WTC11 (cell line): Measurements from ENCODE around the gene FMO2. TPM values are rescaled to one million over a fixed set of nuclear protein-coding genes. Genes with fewer than 3 reads are reported as not detected.
A peak's percentile ranks its signal among the peaks of the same experiment; 100 is the strongest.

Experiments
- ATAC-seq: fragments of 200-7000 bp; cut with Tn5 transposase; 2 replicates; pipeline ENCODE4 v1.10.0; 2021; ENCODE audit warnings: mild to moderate bottlenecking, moderate library complexity
- CTCF ChIA-PET: fragments of 300-600 bp; sonication (Branson Sonifier 250); formaldehyde crosslinking; loops from one replicate; lab custom pipeline; 2021; ENCODE audit warnings: antibody characterized with exemption; lab: Charles Lee
- POLR2A ChIA-PET: fragments of 350-600 bp; sonication (Branson Sonifier 250); formaldehyde crosslinking; loops from one replicate; lab custom pipeline; 2021; ENCODE audit warnings: antibody characterized with exemption; lab: Charles Lee
- DNase-seq: peaks from one replicate; pipeline ENCODE4 v3.0.0; 2021; ENCODE audit warnings: low spot score
- H3K27ac Mint-ChIP-seq: 2 replicates; pipeline ENCODE4 v1.8.0; 2021; ENCODE audit warnings: mixed read lengths
- H3K27me3 Mint-ChIP-seq: 2 replicates; pipeline ENCODE4 v1.8.0; 2021; ENCODE audit warnings: low read depth, mild to moderate bottlenecking, moderate library complexity, mixed read lengths
- H3K36me3 Mint-ChIP-seq: 2 replicates; pipeline ENCODE4 v1.8.0; 2021; ENCODE audit warnings: mixed read lengths
- H3K4me1 Mint-ChIP-seq: 2 replicates; pipeline ENCODE4 v1.8.0; 2022; ENCODE audit warnings: mixed read lengths
- H3K4me3 Mint-ChIP-seq: 2 replicates; pipeline ENCODE4 v1.8.0; 2021; ENCODE audit warnings: mild to moderate bottlenecking, moderate library complexity, mixed read lengths
- H3K9me3 Mint-ChIP-seq: 2 replicates; pipeline ENCODE4 v1.8.0; 2021; ENCODE audit warnings: mixed read lengths
- CBFB ChIP-seq: sonication (generic); formaldehyde crosslinking; IDR thresholded peaks from 2 replicates; pipeline ENCODE4 v1.8.1; 2022; ENCODE audit warnings: mild to moderate bottlenecking, low read depth, missing genetic modification reagents
- CREB1 ChIP-seq: sonication (generic); formaldehyde crosslinking; IDR thresholded peaks from 2 replicates; pipeline ENCODE4 v1.8.0; 2023; ENCODE audit warnings: mild to moderate bottlenecking, missing genetic modification reagents
- FOXJ3 ChIP-seq: sonication (generic); formaldehyde crosslinking; IDR thresholded peaks from 2 replicates; pipeline ENCODE4 v1.9.0; 2021; ENCODE audit warnings: missing genetic modification reagents, mild to moderate bottlenecking, borderline replicate concordance
- FOXK1 ChIP-seq: sonication (generic); formaldehyde crosslinking; IDR thresholded peaks from 2 replicates; pipeline ENCODE4 v1.8.0; 2022; ENCODE audit warnings: mild to moderate bottlenecking, moderate library complexity, missing genetic modification reagents
- FOXP1 ChIP-seq: sonication (generic); formaldehyde crosslinking; IDR thresholded peaks from 2 replicates; pipeline ENCODE4 v1.8.0; 2022; ENCODE audit warnings: missing genetic modification reagents, mild to moderate bottlenecking, moderate library complexity, borderline replicate concordance
- KAT7 ChIP-seq: sonication (generic); formaldehyde crosslinking; IDR thresholded peaks from 2 replicates; pipeline ENCODE4 v1.8.1; 2023; ENCODE audit warnings: missing genetic modification reagents, mild to moderate bottlenecking, borderline replicate concordance
- NFATC4 ChIP-seq: fragments of 250-450 bp; sonication (Bioruptor Pico); IDR thresholded peaks from 2 replicates; pipeline ENCODE4 v1.9.0; 2021; ENCODE audit warnings: mild to moderate bottlenecking
- RELA ChIP-seq: sonication (generic); formaldehyde crosslinking; IDR thresholded peaks from 2 replicates; pipeline ENCODE4 v1.8.1; 2022; ENCODE audit warnings: missing genetic modification reagents, mild to moderate bottlenecking, borderline replicate concordance
- SP1 ChIP-seq: sonication (generic); formaldehyde crosslinking; conservative IDR thresholded peaks from 2 replicates; pipeline ENCODE4 v1.8.1; 2022; ENCODE audit warnings: missing genetic modification reagents
- TEAD1 ChIP-seq: sonication (generic); formaldehyde crosslinking; IDR thresholded peaks from 2 replicates; pipeline ENCODE4 v1.8.0; 2022; ENCODE audit warnings: mild to moderate bottlenecking, missing genetic modification reagents
- TEAD4 ChIP-seq: sonication (generic); formaldehyde crosslinking; IDR thresholded peaks from 2 replicates; pipeline ENCODE4 v1.8.0; 2022; ENCODE audit warnings: mild to moderate bottlenecking, missing genetic modification reagents
- ZNF671 ChIP-seq: fragments of 250-450 bp; sonication (Bioruptor Pico); IDR thresholded peaks from 2 replicates; pipeline ENCODE4 v1.8.0; 2021; ENCODE audit warnings: mild to moderate bottlenecking
- total RNA-seq: library from RNA; stranded (reverse); gene quantifications from 3 replicates; pipeline ENCODE4 v1.2.3, GENCODE V29; 2021
- TF ChIP-seq, protein P1 (sequence below): fragments of 250-450 bp; sonication (Bioruptor Pico); conservative IDR thresholded peaks from 2 replicates; pipeline ENCODE4 v1.9.0; 2021; ENCODE audit warnings: mild to moderate bottlenecking
- TF ChIP-seq, protein P2 (sequence below): sonication (generic); formaldehyde crosslinking; conservative IDR thresholded peaks from 2 replicates; pipeline ENCODE4 v1.8.1; 2023; ENCODE audit warnings: mild to moderate bottlenecking, low read depth, missing genetic modification reagents, moderate library complexity
- TF ChIP-seq, protein P3 (sequence below): sonication (generic); formaldehyde crosslinking; IDR thresholded peaks from 2 replicates; pipeline ENCODE4 v1.8.1; 2022; ENCODE audit warnings: missing genetic modification reagents, borderline replicate concordance
- TF ChIP-seq, protein P4 (sequence below): sonication (generic); formaldehyde crosslinking; IDR thresholded peaks from 2 replicates; pipeline ENCODE4 v1.8.0; 2022; ENCODE audit warnings: missing genetic modification reagents
- TF ChIP-seq, protein P5 (sequence below): fragments of 250-450 bp; sonication (Bioruptor Pico); IDR thresholded peaks from 2 replicates; pipeline ENCODE4 v2.1.2; 2022; ENCODE audit warnings: mild to moderate bottlenecking, moderate library complexity
- TF ChIP-seq, protein P6 (sequence below): sonication (generic); formaldehyde crosslinking; IDR thresholded peaks from 2 replicates; pipeline ENCODE4 v1.8.1; 2023; ENCODE audit warnings: mild to moderate bottlenecking, missing genetic modification reagents, moderate library complexity
- TF ChIP-seq, protein P7 (sequence below): sonication (generic); formaldehyde crosslinking; IDR thresholded peaks from 2 replicates; pipeline ENCODE4 v1.8.1; 2023; ENCODE audit warnings: mild to moderate bottlenecking, moderate library complexity, missing genetic modification reagents
- TF ChIP-seq, protein P8 (sequence below): fragments of 250-450 bp; sonication (Bioruptor Pico); IDR thresholded peaks from 2 replicates; pipeline ENCODE4 v1.9.0; 2021; ENCODE audit warnings: mild to moderate bottlenecking

FMO2 gene
- total RNA-seq, 1 experiment from 2014 or later: not detected

DNA sequence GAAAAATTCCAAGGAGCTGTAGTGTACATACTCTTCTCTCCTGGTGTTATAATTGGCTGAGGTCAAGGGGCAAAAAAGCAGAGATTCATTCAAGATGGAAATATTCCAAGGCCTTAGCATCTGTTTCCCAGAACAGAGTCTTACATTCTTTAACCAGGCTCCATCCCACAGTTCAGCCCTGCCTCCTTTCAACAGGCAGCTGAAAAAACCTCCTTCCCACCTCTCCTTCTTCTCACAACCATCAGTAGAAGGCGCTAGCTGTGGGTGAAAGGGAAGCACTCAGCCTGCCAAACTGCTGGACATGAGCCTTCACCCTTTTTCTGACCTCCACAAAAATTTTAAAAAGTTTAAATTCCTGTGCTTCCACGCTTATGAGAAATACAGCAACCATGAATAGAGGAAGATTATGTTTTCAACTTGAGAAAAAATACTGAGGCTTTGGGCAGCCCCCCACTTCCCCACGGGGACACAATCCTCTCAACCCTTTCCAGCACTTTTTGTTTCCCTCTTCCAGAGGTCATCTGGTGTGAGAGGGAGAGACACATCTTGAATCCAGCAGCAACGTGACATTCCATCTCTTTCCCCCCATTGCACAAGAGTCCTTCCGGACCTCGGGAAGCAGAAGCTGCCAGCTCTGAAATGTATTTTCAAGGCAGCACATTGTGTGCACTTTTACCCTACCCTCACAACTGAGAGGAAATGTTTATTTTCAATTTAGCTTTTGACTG is 43.2 kb upstream of the FMO2 start:
- Mint-ChIP-seq H3K27me3 (no peaks in the 10 kb centered on the region), H3K4me3 (no peak overlapping the region), H3K4me1 (peaks cover 34% of the 10 kb centered on the region), H3K9me3 (no peaks in the 10 kb centered on the region), H3K27ac (peak overlapping the region; percentile 50), H3K36me3 (no peaks in the 10 kb centered on the region)
- DNase-seq (no peak), ATAC-seq (peak; percentile 87)
- POLR2A ChIA-PET: no interaction called here
- CTCF ChIA-PET: interaction anchor here (1.0 to 2.9 kb wide), 6 partner anchors 13 to 175 kb away, joined by 3 to 19 read pairs (median 6); partner anchors contain the start of gene FMO4
- TF ChIP-seq KAT7 (no peak), TEAD1 (CRISPR knock-in tag) (no peak), SP1 (CRISPR knock-in tag) (no peak), FOXJ3 (CRISPR knock-in tag) (no peak), ZNF671 (no peak), FOXP1 (CRISPR knock-in tag) (no peak), CREB1 (CRISPR knock-in tag) (no peak), TEAD4 (CRISPR knock-in tag) (no peak), RELA (CRISPR knock-in tag) (no peak), CBFB (CRISPR knock-in tag) (no peak), FOXK1 (CRISPR knock-in tag) (no peak), NFATC4 (CRISPR knock-in tag) (no peak)
- TF ChIP-seq, protein P1, sequence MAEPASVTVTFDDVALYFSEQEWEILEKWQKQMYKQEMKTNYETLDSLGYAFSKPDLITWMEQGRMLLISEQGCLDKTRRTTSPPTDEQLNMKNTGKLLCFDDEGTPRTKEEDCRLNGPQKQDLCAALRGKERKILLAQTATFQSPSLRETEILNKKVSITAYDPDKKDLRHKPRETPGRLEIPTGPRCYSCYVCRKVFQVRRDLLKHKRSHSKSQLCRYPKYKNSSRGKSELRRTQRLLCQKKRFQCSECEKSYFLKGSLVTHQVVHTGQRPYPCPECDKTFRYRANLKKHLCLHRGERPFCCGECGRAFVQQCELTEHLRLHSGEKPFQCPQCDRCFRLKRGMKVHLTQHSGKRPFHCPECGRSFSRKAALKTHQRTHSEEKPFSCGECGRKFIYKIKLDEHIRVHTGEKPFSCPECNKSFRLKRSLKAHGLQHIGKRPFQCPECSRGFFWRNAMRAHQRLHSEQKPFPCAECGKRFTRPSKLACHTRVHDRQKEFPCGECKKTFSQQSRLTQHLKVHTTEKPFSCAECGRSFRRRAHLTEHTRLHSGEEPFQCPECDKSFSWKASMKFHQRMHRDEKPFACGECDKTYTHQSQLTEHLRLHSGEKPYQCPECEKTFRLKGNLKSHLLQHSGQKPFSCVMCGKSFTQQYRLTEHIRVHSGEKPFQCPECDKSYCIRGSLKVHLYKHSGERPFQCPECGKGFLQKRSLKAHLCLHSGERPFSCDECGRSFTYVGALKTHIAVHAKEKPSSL (CRISPR knock-in tag): no peak
- TF ChIP-seq, protein P2, sequence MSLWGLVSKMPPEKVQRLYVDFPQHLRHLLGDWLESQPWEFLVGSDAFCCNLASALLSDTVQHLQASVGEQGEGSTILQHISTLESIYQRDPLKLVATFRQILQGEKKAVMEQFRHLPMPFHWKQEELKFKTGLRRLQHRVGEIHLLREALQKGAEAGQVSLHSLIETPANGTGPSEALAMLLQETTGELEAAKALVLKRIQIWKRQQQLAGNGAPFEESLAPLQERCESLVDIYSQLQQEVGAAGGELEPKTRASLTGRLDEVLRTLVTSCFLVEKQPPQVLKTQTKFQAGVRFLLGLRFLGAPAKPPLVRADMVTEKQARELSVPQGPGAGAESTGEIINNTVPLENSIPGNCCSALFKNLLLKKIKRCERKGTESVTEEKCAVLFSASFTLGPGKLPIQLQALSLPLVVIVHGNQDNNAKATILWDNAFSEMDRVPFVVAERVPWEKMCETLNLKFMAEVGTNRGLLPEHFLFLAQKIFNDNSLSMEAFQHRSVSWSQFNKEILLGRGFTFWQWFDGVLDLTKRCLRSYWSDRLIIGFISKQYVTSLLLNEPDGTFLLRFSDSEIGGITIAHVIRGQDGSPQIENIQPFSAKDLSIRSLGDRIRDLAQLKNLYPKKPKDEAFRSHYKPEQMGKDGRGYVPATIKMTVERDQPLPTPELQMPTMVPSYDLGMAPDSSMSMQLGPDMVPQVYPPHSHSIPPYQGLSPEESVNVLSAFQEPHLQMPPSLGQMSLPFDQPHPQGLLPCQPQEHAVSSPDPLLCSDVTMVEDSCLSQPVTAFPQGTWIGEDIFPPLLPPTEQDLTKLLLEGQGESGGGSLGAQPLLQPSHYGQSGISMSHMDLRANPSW (CRISPR knock-in tag): no peak
- TF ChIP-seq, protein P3, sequence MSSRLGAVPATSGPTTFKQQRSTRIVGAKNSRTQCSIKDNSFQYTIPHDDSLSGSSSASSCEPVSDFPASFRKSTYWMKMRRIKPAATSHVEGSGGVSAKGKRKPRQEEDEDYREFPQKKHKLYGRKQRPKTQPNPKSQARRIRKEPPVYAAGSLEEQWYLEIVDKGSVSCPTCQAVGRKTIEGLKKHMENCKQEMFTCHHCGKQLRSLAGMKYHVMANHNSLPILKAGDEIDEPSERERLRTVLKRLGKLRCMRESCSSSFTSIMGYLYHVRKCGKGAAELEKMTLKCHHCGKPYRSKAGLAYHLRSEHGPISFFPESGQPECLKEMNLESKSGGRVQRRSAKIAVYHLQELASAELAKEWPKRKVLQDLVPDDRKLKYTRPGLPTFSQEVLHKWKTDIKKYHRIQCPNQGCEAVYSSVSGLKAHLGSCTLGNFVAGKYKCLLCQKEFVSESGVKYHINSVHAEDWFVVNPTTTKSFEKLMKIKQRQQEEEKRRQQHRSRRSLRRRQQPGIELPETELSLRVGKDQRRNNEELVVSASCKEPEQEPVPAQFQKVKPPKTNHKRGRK (CRISPR knock-in tag): no peak
- TF ChIP-seq, protein P4, sequence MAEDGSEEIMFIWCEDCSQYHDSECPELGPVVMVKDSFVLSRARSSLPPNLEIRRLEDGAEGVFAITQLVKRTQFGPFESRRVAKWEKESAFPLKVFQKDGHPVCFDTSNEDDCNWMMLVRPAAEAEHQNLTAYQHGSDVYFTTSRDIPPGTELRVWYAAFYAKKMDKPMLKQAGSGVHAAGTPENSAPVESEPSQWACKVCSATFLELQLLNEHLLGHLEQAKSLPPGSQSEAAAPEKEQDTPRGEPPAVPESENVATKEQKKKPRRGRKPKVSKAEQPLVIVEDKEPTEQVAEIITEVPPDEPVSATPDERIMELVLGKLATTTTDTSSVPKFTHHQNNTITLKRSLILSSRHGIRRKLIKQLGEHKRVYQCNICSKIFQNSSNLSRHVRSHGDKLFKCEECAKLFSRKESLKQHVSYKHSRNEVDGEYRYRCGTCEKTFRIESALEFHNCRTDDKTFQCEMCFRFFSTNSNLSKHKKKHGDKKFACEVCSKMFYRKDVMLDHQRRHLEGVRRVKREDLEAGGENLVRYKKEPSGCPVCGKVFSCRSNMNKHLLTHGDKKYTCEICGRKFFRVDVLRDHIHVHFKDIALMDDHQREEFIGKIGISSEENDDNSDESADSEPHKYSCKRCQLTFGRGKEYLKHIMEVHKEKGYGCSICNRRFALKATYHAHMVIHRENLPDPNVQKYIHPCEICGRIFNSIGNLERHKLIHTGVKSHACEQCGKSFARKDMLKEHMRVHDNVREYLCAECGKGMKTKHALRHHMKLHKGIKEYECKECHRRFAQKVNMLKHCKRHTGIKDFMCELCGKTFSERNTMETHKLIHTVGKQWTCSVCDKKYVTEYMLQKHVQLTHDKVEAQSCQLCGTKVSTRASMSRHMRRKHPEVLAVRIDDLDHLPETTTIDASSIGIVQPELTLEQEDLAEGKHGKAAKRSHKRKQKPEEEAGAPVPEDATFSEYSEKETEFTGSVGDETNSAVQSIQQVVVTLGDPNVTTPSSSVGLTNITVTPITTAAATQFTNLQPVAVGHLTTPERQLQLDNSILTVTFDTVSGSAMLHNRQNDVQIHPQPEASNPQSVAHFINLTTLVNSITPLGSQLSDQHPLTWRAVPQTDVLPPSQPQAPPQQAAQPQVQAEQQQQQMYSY (CRISPR knock-in tag): no peak
- TF ChIP-seq, protein P5, sequence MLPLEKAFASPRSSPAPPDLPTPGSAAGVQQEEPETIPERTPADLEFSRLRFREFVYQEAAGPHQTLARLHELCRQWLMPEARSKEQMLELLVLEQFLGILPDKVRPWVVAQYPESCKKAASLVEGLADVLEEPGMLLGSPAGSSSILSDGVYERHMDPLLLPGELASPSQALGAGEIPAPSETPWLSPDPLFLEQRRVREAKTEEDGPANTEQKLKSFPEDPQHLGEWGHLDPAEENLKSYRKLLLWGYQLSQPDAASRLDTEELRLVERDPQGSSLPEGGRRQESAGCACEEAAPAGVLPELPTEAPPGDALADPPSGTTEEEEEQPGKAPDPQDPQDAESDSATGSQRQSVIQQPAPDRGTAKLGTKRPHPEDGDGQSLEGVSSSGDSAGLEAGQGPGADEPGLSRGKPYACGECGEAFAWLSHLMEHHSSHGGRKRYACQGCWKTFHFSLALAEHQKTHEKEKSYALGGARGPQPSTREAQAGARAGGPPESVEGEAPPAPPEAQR: no peak
- TF ChIP-seq, protein P6, sequence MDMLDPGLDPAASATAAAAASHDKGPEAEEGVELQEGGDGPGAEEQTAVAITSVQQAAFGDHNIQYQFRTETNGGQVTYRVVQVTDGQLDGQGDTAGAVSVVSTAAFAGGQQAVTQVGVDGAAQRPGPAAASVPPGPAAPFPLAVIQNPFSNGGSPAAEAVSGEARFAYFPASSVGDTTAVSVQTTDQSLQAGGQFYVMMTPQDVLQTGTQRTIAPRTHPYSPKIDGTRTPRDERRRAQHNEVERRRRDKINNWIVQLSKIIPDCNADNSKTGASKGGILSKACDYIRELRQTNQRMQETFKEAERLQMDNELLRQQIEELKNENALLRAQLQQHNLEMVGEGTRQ (CRISPR knock-in tag): no peak
- TF ChIP-seq, protein P7, sequence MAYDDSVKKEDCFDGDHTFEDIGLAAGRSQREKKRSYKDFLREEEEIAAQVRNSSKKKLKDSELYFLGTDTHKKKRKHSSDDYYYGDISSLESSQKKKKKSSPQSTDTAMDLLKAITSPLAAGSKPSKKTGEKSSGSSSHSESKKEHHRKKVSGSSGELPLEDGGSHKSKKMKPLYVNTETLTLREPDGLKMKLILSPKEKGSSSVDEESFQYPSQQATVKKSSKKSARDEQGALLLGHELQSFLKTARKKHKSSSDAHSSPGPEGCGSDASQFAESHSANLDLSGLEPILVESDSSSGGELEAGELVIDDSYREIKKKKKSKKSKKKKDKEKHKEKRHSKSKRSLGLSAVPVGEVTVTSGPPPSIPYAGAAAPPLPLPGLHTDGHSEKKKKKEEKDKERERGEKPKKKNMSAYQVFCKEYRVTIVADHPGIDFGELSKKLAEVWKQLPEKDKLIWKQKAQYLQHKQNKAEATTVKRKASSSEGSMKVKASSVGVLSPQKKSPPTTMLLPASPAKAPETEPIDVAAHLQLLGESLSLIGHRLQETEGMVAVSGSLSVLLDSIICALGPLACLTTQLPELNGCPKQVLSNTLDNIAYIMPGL: no peak
- TF ChIP-seq, protein P8, sequence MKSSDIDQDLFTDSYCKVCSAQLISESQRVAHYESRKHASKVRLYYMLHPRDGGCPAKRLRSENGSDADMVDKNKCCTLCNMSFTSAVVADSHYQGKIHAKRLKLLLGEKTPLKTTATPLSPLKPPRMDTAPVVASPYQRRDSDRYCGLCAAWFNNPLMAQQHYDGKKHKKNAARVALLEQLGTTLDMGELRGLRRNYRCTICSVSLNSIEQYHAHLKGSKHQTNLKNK (CRISPR knock-in tag): no peak
